RWPE2 (cell line): ENCODE measurements around the gene BLTP2.

ENCODE experiments used
- ATAC-seq: fragments of 200-7000 bp; cut with Tn5 transposase; 3 replicates; pipeline ENCODE4 v1.9.1; 2021; ENCODE audit warnings: low read depth
- DNase-seq: peaks from one replicate; pipeline ENCODE4 v3.0.0-alpha.2; 2020; ENCODE audit warnings: low spot score
- H3K27ac ChIP-seq: fragments of 450-650 bp; 2 replicates; pipeline ENCODE4 v1.5.1; 2017; ENCODE audit warnings: mild to moderate bottlenecking; ENCODE audit not compliant: poor library complexity, severe bottlenecking
- H3K27me3 ChIP-seq: fragments of 250-450 bp; sonication (Bioruptor Pico); 2 replicates; pipeline ENCODE4 v1.5.1; 2021; ENCODE audit warnings: mild to moderate bottlenecking, moderate library complexity; ENCODE audit not compliant: insufficient read depth, poor library complexity, severe bottlenecking
- H3K36me3 ChIP-seq: fragments of 250-450 bp; sonication (Bioruptor Pico); 2 replicates; pipeline ENCODE4 v1.5.1; 2020; ENCODE audit warnings: low read depth, mild to moderate bottlenecking, moderate library complexity
- H3K4me1 ChIP-seq: fragments of 250-450 bp; sonication (Bioruptor Pico); 2 replicates; pipeline ENCODE4 v1.5.1; 2021; ENCODE audit warnings: mild to moderate bottlenecking, moderate library complexity; ENCODE audit not compliant: insufficient read depth, poor library complexity, severe bottlenecking
- H3K4me3 ChIP-seq: fragments of 250-450 bp; sonication (Bioruptor Pico); 2 replicates; pipeline ENCODE4 v1.5.1; 2021; ENCODE audit warnings: mild to moderate bottlenecking, moderate library complexity; ENCODE audit not compliant: severe bottlenecking
- H3K9me3 ChIP-seq: fragments of 250-450 bp; sonication (Bioruptor Pico); 2 replicates; pipeline ENCODE4 v1.5.1; 2021; ENCODE audit warnings: mild to moderate bottlenecking, moderate library complexity; ENCODE audit not compliant: severe bottlenecking
- TF ChIP-seq, protein P1 (sequence below): fragments of 450-650 bp; IDR thresholded peaks from one replicate; pipeline ENCODE4 v1.5.1; 2017; ENCODE audit warnings: mild to moderate bottlenecking, moderate library complexity; ENCODE audit not compliant: poor library complexity, severe bottlenecking

The BLTP2 gene

GRCh38 chr17:28644787-28645575 is at the start of gene BLTP2:
Gene BLTP2, minus strand, starts transcription at chr17:28645158. Its CDS starts 102 bp downstream, at chr17:28645056.
- Histone ChIP-seq H3K4me1 (peaks cover 8% of the 10 kb centered on the region), H3K4me3 (peak within 1 kb of the TSS; percentile 39), H3K36me3 (peaks cover 49% of the 10 kb centered on the region), H3K27me3 (no peaks in the 10 kb centered on the region), H3K27ac (peak within 1 kb of the TSS; percentile 48), H3K9me3 (no peaks in the 10 kb centered on the region)
- ATAC-seq (peak; percentile 98), DNase-seq (peak; percentile 94)
- TF ChIP-seq, protein P1, sequence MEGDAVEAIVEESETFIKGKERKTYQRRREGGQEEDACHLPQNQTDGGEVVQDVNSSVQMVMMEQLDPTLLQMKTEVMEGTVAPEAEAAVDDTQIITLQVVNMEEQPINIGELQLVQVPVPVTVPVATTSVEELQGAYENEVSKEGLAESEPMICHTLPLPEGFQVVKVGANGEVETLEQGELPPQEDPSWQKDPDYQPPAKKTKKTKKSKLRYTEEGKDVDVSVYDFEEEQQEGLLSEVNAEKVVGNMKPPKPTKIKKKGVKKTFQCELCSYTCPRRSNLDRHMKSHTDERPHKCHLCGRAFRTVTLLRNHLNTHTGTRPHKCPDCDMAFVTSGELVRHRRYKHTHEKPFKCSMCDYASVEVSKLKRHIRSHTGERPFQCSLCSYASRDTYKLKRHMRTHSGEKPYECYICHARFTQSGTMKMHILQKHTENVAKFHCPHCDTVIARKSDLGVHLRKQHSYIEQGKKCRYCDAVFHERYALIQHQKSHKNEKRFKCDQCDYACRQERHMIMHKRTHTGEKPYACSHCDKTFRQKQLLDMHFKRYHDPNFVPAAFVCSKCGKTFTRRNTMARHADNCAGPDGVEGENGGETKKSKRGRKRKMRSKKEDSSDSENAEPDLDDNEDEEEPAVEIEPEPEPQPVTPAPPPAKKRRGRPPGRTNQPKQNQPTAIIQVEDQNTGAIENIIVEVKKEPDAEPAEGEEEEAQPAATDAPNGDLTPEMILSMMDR: no peak

DNA sequence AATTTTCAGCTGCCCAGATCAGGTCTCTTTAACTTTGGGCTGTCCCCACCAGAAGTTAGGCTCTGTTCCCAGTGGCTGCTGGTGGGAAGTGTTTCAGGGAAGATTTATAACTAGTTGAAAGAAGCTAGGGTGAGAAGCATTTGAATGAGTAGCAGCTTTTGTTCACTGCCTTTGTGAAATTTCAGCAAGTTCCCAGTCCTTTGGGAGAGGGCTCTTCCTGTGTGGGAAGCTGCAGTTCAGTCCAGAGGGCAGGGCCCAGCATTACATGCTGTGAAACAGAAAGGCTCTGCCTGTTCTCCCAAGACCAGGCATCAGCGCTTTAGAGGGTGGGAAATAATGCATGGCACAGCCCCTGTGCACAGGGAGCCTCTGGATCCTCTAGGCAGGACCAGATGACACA is 48.9 kb upstream of the BLTP2 start:
- no peak for ATAC-seq
- no peaks in the 10 kb centered on the region for H3K9me3 ChIP-seq
- DNase-seq: no peak
- no peak overlapping the region for H3K27ac ChIP-seq
- TF ChIP-seq, protein P1: no peak
- no peak overlapping the region for H3K4me3 ChIP-seq
- no peaks in the 10 kb centered on the region for H3K27me3 ChIP-seq
- H3K4me1 ChIP-seq: no peaks in the 10 kb centered on the region
- H3K36me3 ChIP-seq: peaks cover 82% of the 10 kb centered on the region

GRCh38 chr17:28689011-28689410 is 44.1 kb upstream of the BLTP2 start:
- Histone ChIP-seq H3K4me1 (no peaks in the 10 kb centered on the region), H3K27ac (no peak overlapping the region), H3K36me3 (peaks cover 90% of the 10 kb centered on the region), H3K4me3 (no peak overlapping the region), H3K9me3 (no peaks in the 10 kb centered on the region), H3K27me3 (no peaks in the 10 kb centered on the region)
- TF ChIP-seq, protein P1: no peak
- DNase-seq (no peak), ATAC-seq (no peak)

DNA sequence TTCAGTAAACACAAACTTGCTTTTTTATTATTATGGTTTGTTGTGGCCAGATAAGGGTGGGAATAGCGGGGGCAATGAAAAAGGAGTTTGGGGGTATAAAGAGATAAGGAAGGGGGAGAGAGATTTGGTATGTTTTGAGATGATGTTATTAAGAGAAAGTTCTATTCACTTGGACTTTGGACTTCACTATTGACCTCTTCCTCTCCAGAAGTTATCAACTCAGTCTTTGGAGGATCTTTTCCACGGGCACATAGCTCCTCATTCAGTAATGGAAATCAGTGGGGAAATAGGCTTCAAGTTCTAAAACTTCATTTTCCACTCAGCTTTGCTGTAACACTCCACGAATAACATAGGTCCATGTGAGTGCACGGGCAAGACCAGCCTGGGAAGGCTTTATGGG is 43.5 kb upstream of the BLTP2 start:
- ATAC-seq: no peak
- H3K27ac ChIP-seq: no peak overlapping the region
- no peaks in the 10 kb centered on the region for H3K27me3 ChIP-seq
- TF ChIP-seq, protein P1: no peak
- DNase-seq: no peak
- H3K4me1 ChIP-seq: no peaks in the 10 kb centered on the region
- H3K9me3 ChIP-seq: no peaks in the 10 kb centered on the region
- no peak overlapping the region for H3K4me3 ChIP-seq
- peaks cover 90% of the 10 kb centered on the region for H3K36me3 ChIP-seq

- ATAC-seq: no peak
- Histone ChIP-seq H3K4me1 (no peaks in the 10 kb centered on the region), H3K9me3 (no peaks in the 10 kb centered on the region), H3K27ac (no peak overlapping the region), H3K36me3 (peaks cover 99% of the 10 kb centered on the region), H3K27me3 (no peaks in the 10 kb centered on the region), H3K4me3 (no peak overlapping the region)
- TF ChIP-seq, protein P1: no peak
- no peak for DNase-seq
Measured at GRCh38 chr17:28686296-28686695, 41.3 kb upstream of the BLTP2 start.
